Stimulated activated effector memory CD8-positive, alpha-beta T cell treated with anti-CD3 and anti-CD28 coated beads, Interleukin-12 subunit alpha, Interleukin-12 subunit beta, amount 100 ng/mL, for 72 hours (primary cell): ENCODE measurements around the gene OLFML1.
A peak's percentile ranks its signal among the peaks of the same experiment; 100 is the strongest.

Experiments
- ATAC-seq: fragments of 150-1000 bp; cut with Tn5 transposase; 2 replicates; pipeline ENCODE4 v1.10.0; 2021
- DNase-seq, 2 donors: peaks; one replicate each; pipeline ENCODE4 v3.0.0; 2021 to 2022; ENCODE audit warnings: low spot score in 2 of 2
- H3K27ac Mint-ChIP-seq: one replicate; pipeline ENCODE4 v1.8.0; 2022; ENCODE audit warnings: mild to moderate bottlenecking, mixed read lengths
- H3K36me3 Mint-ChIP-seq: one replicate; pipeline ENCODE4 v1.8.0; 2022; ENCODE audit warnings: mild to moderate bottlenecking, mixed read lengths
- H3K4me1 Mint-ChIP-seq: one replicate; pipeline ENCODE4 v1.8.0; 2022; ENCODE audit warnings: mixed read lengths
- H3K4me3 Mint-ChIP-seq: one replicate; pipeline ENCODE4 v1.8.0; 2022; ENCODE audit warnings: mild to moderate bottlenecking, mixed read lengths
- H3K9me3 Mint-ChIP-seq: one replicate; pipeline ENCODE4 v1.8.0; 2022; ENCODE audit warnings: mixed read lengths

Gene OLFML1

DNA sequence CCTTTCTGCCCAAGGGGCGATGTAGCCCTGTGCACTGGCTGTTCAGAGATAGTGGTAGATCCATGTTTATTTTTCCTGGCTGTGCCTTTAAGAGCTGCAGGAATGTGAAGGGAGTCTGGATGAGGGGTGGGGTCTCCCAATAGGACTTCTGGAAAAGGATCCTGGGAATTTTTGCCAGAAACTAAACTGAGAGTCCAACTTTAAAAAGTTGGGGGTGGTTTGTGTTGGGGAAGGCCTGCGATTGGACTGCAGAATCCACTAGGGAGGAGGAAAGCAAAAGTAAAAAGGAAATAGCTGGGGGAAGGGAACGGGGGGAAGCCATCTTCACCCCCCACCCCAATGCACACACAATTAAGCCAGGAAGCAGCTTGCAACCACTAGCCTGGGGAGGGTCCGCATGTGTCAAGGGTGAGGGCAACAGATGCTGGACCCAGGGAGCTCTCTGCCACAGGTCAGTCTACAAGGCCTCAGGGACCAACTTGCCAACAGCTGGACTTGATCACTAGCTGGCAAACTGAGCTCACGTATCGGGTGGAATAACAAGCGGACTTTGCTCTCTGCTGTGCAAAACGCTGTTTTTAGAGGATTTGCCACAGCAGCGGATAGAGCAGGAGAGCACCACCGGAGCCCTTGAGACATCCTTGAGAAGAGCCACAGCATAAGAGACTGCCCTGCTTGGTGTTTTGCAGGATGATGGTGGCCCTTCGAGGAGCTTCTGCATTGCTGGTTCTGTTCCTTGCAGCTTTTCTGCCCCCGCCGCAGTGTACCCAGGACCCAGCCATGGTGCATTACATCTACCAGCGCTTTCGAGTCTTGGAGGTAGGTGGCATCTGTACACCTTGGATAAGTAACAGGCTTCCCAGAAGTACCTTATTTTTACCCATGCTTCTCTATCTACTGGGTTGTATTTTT is at the start of gene OLFML1:
Gene OLFML1, plus strand, starts transcription at position 321 of the 912 bp plus-strand sequence. Its CDS starts 370 bp downstream, at position 691.
- no peaks in the 10 kb centered on the region for H3K4me1 Mint-ChIP-seq
- H3K4me3 Mint-ChIP-seq = no peak within 1 kb of the TSS
- H3K9me3 Mint-ChIP-seq = no peaks in the 10 kb centered on the region
- no peak within 1 kb of the TSS for H3K27ac Mint-ChIP-seq
- H3K36me3 Mint-ChIP-seq = no peaks in the 10 kb centered on the region
- DNase-seq (no peak), ATAC-seq (peak; percentile 29)

DNA sequence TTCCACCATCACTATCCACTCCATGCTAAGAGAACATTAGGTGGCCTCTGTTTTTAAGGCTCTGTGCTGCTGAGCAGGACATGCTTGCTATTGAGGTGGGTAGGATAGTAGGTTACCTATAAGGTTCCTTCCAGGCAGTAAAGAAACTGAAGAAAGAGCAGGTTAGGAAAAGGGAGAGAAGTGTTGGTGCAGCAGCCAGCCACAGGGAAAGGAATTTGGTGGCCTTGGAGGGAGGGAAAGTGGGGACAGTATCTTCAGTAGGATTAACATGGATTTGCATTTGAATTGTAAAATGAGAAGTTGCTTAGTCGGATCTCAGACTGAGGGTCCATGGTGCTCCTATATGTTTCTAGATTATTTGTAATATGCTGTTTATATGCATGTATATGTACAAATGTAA is 49.2 kb upstream of the OLFML1 start:
- Mint-ChIP-seq H3K4me3 (peak overlapping the region; percentile 35), H3K9me3 (no peaks in the 10 kb centered on the region), H3K27ac (peak overlapping the region; percentile 89), H3K4me1 (peaks cover 13% of the 10 kb centered on the region), H3K36me3 (no peaks in the 10 kb centered on the region)
- no peak for DNase-seq
- no peak for ATAC-seq

DNA sequence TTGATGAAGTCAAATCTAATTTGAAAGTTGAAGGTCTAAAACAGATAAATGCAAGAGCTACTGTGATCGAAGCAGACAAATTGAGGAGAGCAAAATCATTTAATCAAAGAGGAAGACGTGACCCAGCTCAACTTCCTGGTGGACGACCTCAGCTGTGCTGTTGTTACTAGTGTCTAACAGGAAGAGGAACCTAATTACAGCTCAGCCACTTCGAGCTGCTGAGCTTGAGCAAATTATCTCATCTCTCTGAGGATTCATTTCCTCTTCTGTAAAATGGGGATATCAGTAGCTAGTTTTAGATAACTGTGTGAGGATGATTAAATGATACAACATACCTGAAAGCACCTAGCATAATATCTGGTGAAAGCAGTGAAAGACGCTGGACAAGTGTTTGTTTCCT is 48.6 kb upstream of the OLFML1 start:
- Mint-ChIP-seq H3K4me3 (peak overlapping the region; percentile 35), H3K27ac (peak overlapping the region; percentile 89), H3K4me1 (peaks cover 13% of the 10 kb centered on the region), H3K9me3 (no peaks in the 10 kb centered on the region), H3K36me3 (no peaks in the 10 kb centered on the region)
- DNase-seq (no peak), ATAC-seq (peak; percentile 69)

DNA sequence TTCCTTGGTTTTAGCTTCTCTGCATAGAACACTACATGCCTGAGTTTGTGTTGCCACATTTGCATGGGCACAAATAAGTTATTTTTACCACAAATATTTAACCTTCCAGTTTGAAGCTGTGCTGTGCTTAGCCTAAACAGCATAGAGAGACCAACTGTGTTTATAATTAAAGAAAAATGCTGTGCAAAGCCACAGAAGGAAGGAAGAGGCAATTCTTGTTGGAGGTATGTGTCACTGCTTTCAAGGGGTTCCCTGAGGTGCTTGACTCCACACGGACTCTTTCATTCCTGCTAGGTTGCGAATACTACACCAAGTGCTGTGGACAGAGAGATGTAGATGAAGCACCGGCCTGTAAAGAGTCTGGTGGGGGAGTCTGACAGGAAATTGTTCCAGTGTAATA is 47.6 kb upstream of the OLFML1 start:
- H3K4me3 Mint-ChIP-seq = no peak overlapping the region
- H3K36me3 Mint-ChIP-seq = no peaks in the 10 kb centered on the region
- peak overlapping the region; percentile 1 for H3K27ac Mint-ChIP-seq
- ATAC-seq (no peak), DNase-seq (no peak)
- no peaks in the 10 kb centered on the region for H3K9me3 Mint-ChIP-seq
- H3K4me1 Mint-ChIP-seq = peaks cover 13% of the 10 kb centered on the region

DNA sequence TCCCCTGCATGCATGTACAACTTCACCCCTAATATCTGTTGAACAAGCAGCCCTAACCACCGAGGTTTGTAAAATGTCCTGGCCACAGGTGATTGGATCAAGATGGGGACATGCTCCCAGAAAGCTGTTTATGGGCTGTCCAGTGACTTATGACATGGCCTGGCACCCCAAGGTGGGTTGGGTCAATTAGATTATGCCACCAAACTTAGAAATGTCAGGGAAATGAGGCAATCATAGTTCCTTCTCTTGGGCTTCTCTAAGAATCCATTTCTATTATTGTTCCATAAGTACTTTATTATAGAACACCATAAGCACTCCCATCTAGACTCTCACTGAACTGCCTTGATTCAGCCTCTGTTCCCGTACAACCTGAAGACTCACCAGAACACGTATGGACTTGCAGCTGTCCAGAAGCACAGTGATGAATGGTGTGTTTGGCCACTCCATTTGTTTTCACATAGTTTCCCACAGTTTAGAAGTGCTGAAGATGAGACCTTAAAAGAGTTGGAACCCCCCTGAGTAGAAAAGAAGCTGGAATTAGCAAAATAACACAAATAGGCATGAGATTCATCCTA is 45.5 kb upstream of the OLFML1 start:
- ATAC-seq = no peak
- Mint-ChIP-seq H3K4me1 (peaks cover 13% of the 10 kb centered on the region), H3K9me3 (no peaks in the 10 kb centered on the region), H3K27ac (no peak overlapping the region), H3K4me3 (no peak overlapping the region), H3K36me3 (no peaks in the 10 kb centered on the region)
- no peak for DNase-seq

DNA sequence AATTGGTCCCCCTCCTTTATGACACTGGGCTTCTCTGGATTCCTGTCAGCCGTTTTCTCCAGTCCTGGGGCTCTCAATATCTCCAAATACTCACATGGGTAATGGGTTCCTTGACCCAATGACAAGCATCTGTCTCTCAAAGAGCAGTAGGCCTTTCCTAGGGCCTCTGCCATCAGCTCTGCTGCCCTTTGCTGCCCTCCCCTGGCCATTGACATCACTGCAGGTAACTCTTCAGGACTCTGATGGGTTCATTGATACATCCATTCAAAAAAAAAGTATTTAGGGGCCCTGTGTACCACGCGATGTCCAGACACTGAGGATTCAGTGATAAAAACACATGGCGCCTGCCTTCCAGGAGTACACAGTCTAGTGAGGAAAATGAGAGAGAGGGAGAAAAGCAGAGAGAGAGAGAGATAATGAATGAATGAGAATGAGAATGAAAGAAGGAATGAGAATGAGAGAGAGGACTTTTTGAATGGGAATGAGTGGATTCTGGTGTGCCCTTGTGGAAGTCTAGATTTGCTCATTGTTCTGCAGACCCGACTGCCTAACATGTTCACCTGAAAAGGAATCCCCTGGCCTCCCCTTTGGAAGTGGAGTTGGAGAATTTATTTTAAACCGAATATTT is 42.6 kb upstream of the OLFML1 start:
- H3K27ac Mint-ChIP-seq = no peak overlapping the region
- no peaks in the 10 kb centered on the region for H3K36me3 Mint-ChIP-seq
- DNase-seq (peak; percentile 63 to 86), ATAC-seq (peak; percentile 75)
- no peaks in the 10 kb centered on the region for H3K4me1 Mint-ChIP-seq
- no peaks in the 10 kb centered on the region for H3K9me3 Mint-ChIP-seq
- H3K4me3 Mint-ChIP-seq = no peak overlapping the region

DNA sequence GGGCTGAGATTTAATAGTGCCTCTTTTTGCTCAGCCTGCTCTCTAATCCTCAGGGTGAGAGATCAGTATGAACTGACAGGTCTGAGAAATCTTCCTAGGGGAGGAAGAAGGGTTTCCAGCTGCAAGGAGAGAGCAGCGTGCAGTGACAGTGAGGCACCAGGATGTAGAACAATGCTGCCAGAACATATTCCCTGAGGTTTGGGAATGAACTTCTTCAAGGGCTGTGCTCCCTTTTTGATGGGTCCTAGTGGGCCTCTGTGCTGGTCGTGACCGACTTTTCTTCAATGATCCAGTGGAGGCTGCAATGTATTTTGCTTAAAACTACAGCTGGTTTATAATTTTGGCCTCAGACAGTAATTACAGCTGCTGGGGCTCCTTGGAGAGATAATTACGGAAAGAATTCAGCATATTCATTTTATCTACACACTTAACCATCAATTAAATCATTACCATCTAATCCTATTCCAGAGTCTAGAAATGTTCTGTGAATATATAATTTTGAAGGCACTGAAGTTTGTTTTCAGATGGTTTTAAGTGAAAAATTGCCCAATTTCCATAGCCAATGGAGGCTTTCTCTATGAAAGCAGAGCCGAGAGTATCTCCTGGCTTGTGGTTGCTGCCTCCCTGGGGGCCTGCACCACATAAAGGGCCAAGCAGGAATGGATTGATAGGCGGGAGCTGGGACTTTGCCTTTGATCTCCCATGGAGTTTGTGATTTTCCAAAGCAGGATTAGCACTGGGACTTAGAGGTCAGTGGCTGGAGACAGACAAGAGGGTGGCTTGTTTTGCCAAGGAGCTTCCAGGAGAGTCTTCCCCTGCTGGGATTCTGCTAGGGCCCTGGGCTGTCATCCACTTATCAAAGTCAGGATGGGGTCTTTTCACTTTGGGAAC is 41.0 kb upstream of the OLFML1 start:
- Mint-ChIP-seq H3K36me3 (no peaks in the 10 kb centered on the region), H3K4me1 (no peaks in the 10 kb centered on the region), H3K27ac (no peak overlapping the region), H3K9me3 (no peaks in the 10 kb centered on the region), H3K4me3 (no peak overlapping the region)
- ATAC-seq (no peak), DNase-seq (no peak)

DNA sequence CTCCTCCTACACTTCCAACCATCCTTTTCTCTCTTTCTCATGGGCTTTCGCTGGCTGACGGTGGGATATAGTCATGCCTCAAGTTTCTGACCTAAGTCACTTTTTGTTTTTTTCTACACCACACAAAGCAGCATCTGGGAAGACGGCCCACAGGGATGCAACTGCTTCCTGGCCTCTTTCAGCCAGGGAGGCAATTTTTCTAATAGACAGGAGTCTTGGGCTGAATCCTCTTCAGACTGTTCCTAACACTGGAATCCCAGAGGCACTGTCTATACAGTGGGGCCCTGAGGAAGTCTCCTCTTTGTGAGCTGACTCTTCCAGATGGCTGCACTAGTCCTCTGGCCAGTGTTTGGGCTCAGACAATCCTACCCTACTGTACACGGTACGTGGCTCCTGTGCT is 39.7 kb upstream of the OLFML1 start:
- DNase-seq (no peak), ATAC-seq (no peak)
- peak overlapping the region; percentile 32 for H3K27ac Mint-ChIP-seq
- H3K4me1 Mint-ChIP-seq = no peaks in the 10 kb centered on the region
- H3K36me3 Mint-ChIP-seq = no peaks in the 10 kb centered on the region
- no peaks in the 10 kb centered on the region for H3K9me3 Mint-ChIP-seq
- H3K4me3 Mint-ChIP-seq = no peak overlapping the region

DNA sequence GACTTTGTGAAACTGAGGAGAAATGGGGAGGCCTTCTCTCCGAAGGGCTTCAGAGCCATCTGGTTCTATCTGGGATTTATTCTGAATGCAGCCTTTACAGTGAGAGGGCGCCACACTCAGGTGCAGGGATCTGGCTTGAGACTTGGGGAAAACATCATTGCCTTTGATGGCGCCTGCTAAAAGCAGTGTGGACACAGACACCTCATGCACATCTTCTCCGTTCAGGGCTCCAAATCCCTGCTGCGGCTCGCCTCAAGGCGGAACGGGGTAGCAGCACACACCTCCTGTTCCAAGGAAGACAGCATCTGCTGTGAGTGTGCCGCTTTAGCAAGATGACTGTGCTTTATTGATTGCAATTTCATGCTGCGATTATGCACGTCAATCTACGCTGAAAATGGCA is 37.1 kb upstream of the OLFML1 start:
- Mint-ChIP-seq H3K4me1 (no peaks in the 10 kb centered on the region), H3K27ac (no peak overlapping the region), H3K4me3 (no peak overlapping the region), H3K9me3 (no peaks in the 10 kb centered on the region), H3K36me3 (no peaks in the 10 kb centered on the region)
- no peak for ATAC-seq
- DNase-seq = no peak

DNA sequence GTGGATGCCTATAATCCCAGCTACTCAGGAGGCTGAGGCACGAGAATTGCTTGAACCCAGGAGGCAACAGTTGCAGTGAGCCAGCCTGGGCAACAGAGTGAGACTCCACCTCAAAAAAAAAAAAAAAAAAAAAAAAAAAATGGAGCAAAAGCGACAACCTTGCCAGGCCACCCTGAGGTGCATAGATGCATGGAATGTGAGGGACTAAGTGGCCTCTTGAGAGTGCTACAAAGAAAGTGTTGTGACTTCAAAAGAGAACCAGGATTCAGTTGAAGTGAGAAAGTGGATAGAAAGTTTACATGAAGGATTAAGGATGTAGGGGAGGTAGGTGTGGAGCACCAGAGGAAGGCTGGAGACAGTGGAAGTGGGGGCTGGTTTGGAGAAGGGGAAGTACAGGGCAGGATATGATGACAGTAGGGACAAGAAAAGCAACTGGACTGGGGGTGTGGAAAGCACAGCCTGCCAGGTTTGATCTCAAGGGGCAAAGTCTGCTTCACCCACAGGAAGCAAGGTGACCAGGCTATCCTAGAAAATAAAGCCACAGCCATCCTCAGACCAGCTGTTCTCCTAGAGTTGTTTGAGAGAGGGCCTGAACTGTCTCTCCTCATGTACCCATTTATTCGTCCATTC is 36.0 kb upstream of the OLFML1 start:
- no peaks in the 10 kb centered on the region for H3K4me1 Mint-ChIP-seq
- H3K27ac Mint-ChIP-seq = no peak overlapping the region
- no peak overlapping the region for H3K4me3 Mint-ChIP-seq
- no peak for ATAC-seq
- no peaks in the 10 kb centered on the region for H3K9me3 Mint-ChIP-seq
- no peak for DNase-seq
- H3K36me3 Mint-ChIP-seq = no peaks in the 10 kb centered on the region

DNA sequence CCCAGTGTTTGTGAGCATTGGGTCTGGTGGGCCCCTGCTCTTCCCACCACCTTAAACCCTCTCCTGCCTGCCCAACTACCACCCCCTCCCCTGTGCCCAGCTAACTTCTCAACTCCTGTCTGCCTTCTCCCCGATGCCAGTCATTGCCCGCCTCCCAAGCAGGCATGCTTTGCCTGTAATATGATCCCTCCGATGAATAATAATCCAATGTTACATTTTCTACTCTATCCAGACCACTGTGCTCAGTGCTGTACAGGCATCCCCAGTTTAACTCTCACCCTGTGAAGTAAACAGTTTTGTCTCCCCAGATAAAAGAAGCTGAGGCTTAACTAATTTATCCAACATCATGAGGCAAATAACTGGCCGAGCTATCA is 35.5 kb upstream of the OLFML1 start:
- ATAC-seq = no peak
- Mint-ChIP-seq H3K4me1 (no peaks in the 10 kb centered on the region), H3K4me3 (no peak overlapping the region), H3K36me3 (no peaks in the 10 kb centered on the region), H3K27ac (no peak overlapping the region), H3K9me3 (no peaks in the 10 kb centered on the region)
- no peak for DNase-seq

DNA sequence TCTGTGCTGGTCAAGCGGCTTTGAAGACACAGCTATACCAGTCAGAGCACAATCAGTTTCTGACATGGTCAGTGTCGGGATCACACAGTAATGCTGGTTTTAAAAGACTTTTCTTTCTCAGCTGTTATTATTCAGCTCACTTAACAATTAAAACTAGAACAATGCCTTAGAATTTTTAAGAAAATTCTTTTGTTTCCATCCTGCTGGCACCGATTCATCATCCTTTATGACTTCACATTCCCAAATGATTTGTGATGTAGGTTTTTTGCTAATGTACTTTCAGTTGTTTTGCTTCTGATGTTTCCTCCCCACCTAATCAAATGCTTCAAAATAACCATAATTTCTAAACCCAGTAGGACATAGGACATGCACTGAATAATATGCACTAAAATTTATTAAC is 34.5 kb upstream of the OLFML1 start:
- Mint-ChIP-seq H3K36me3 (no peaks in the 10 kb centered on the region), H3K4me1 (no peaks in the 10 kb centered on the region), H3K27ac (no peak overlapping the region), H3K4me3 (no peak overlapping the region), H3K9me3 (no peaks in the 10 kb centered on the region)
- ATAC-seq (no peak), DNase-seq (no peak)

DNA sequence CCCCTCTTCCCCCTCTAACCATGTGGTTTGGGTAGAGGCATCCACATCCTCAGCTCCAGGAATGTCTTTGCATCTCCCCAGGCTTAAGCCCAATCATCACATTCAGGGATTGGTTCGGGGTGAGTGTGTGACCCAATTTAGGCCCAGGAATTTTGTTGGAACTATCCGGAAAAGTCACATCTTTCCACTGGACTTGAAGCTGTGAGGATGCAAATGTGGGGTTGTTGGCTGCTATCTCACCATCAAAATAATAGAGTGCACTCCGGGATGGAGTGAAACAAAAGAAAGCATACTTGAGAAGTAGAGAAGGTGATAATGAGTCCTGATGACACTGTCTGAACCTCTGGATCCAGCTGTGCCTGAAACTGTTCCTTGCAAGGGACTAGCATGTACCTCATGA is 33.8 kb upstream of the OLFML1 start:
- no peak overlapping the region for H3K4me3 Mint-ChIP-seq
- no peak for DNase-seq
- ATAC-seq = no peak
- H3K9me3 Mint-ChIP-seq = no peaks in the 10 kb centered on the region
- no peaks in the 10 kb centered on the region for H3K36me3 Mint-ChIP-seq
- no peaks in the 10 kb centered on the region for H3K4me1 Mint-ChIP-seq
- no peak overlapping the region for H3K27ac Mint-ChIP-seq

DNA sequence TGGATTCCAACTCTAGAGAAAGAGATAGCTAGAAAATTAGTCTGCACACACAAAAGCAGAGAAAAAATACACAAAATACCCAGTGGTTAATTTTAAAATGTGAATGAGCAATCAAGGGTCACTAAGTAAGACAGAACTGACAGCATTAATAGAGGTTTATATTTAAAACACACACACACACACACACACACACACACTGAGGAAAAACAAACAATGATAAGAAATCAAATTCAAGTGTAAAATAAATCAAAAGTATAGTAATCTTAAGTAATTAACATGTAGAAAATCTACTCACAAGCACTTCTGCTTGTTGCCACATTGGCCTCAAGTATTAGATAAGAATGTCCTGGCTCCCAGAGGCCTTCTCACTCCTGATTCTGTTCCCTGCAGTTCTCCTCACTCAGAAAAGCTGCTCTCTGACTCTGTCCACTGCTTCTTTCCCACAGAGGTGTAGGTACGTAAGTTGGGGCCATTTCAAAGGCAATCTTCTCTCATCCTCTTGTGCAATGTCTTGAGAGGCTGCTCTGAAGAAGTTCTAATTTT is 33.3 kb upstream of the OLFML1 start:
- no peak for ATAC-seq
- Mint-ChIP-seq H3K4me1 (no peaks in the 10 kb centered on the region), H3K27ac (no peak overlapping the region), H3K4me3 (no peak overlapping the region), H3K36me3 (no peaks in the 10 kb centered on the region), H3K9me3 (no peaks in the 10 kb centered on the region)
- DNase-seq = no peak
